Neural cell (in vitro differentiated cells): Measurements from ENCODE around the gene FN3KRP. TPM values are rescaled to one million over a fixed set of nuclear protein-coding genes. Genes with fewer than 3 reads are reported as not detected.

Source experiments
- H2AFZ ChIP-seq: fragments of 200-600, 300-800 bp; sonication (generic), shearing (Covaris generic); 2 replicates; pipeline ENCODE4 v1.6.0; 2014; ENCODE audit warnings: low read depth, mild to moderate bottlenecking, antibody characterized with exemption, low read length, moderate library complexity
- H3F3A ChIP-seq: fragments of 200-600 bp; shearing (Covaris generic); 2 replicates; pipeline ENCODE4 v1.6.1; 2016; ENCODE audit warnings: mild to moderate bottlenecking, moderate library complexity, mixed read lengths, antibody characterized with exemption, low read length; ENCODE audit not compliant: insufficient read depth, poor library complexity, severe bottlenecking
- H3K27ac ChIP-seq: fragments of 200-600, 300-800 bp; sonication (generic), shearing (Covaris generic); 2 replicates; pipeline ENCODE4 v1.5.1; 2014; ENCODE audit warnings: mild to moderate bottlenecking, low read length, moderate library complexity
- H3K27me3 ChIP-seq: fragments of 300-800, 200-600 bp; sonication (generic), shearing (Covaris generic); 2 replicates; pipeline ENCODE4 v1.6.0; 2014; ENCODE audit warnings: mild to moderate bottlenecking, low read depth, low read length, moderate library complexity; ENCODE audit not compliant: insufficient read depth
- H3K36me3 ChIP-seq: fragments of 300-800, 200-600 bp; sonication (generic), shearing (Covaris generic); 2 replicates; pipeline ENCODE4 v1.5.1; 2014; ENCODE audit warnings: mild to moderate bottlenecking, antibody characterized with exemption, low read length, moderate library complexity; ENCODE audit not compliant: insufficient read depth
- H3K4me2 ChIP-seq: fragments of 300-800, 200-600 bp; sonication (generic), shearing (Covaris generic); 2 replicates; pipeline ENCODE4 v1.6.0; 2014; ENCODE audit warnings: mild to moderate bottlenecking, low read length
- H3K4me3 ChIP-seq: fragments of 300-800, 200-600 bp; sonication (generic), shearing (Covaris generic); 2 replicates; pipeline ENCODE4 v1.5.1; 2014; ENCODE audit warnings: mild to moderate bottlenecking, low read length, moderate library complexity
- H3K79me2 ChIP-seq: fragments of 200-600 bp; shearing (Covaris generic); replicated peaks from 2 replicates; pipeline ENCODE4 v1.6.0; 2014; ENCODE audit warnings: mild to moderate bottlenecking, low read length, moderate library complexity; ENCODE audit not compliant: insufficient read depth
- H3K9ac ChIP-seq: fragments of 300-800, 200-600 bp; sonication (generic), shearing (Covaris generic); 2 replicates; pipeline ENCODE4 v1.6.1; 2016; ENCODE audit warnings: mild to moderate bottlenecking, low read length, mixed read lengths
- H3K9me2 ChIP-seq: fragments of 200-600 bp; shearing (Covaris generic); 2 replicates; pipeline ENCODE4 v1.6.1; 2016; ENCODE audit warnings: mild to moderate bottlenecking, low read length, mixed read lengths; ENCODE audit not compliant: insufficient read depth
- H3K9me3 ChIP-seq: fragments of 200-600, 300-800 bp; sonication (generic), shearing (Covaris generic); 2 replicates; pipeline ENCODE4 v1.6.1; 2016; ENCODE audit warnings: mild to moderate bottlenecking, mixed run types, low read length, moderate library complexity, mixed read lengths
- H4K20me1 ChIP-seq: fragments of 200-600 bp; shearing (Covaris generic); 2 replicates; pipeline ENCODE4 v1.6.1; 2016; ENCODE audit warnings: mild to moderate bottlenecking, mixed run types; ENCODE audit not compliant: insufficient read depth
- CTCF ChIP-seq: fragments of 450-650 bp; IDR thresholded peaks from 2 replicates; pipeline ENCODE4 v1.5.1; 2014; ENCODE audit warnings: antibody characterized with exemption, mild to moderate bottlenecking, moderate library complexity; ENCODE audit not compliant: poor library complexity, severe bottlenecking
- EP300 ChIP-seq: fragments of 450-650 bp; conservative IDR thresholded peaks from 2 replicates; pipeline ENCODE4 v1.6.1; 2014; ENCODE audit warnings: antibody characterized with exemption, mild to moderate bottlenecking, moderate library complexity; ENCODE audit not compliant: poor library complexity, severe bottlenecking
- EZH2 ChIP-seq: fragments of 200-600, 300-800 bp; shearing (Covaris generic), sonication (generic); IDR thresholded peaks from 2 replicates; pipeline ENCODE4 v1.6.1; 2014; ENCODE audit warnings: antibody characterized with exemption, low read length, borderline replicate concordance, mild to moderate bottlenecking; ENCODE audit not compliant: insufficient read depth, poor library complexity, severe bottlenecking
- MXI1 ChIP-seq: fragments of 450-650 bp; conservative IDR thresholded peaks from 2 replicates; pipeline ENCODE4 v1.6.1; 2014; ENCODE audit warnings: antibody characterized with exemption, mild to moderate bottlenecking; ENCODE audit not compliant: poor library complexity, severe bottlenecking
- POLR2AphosphoS5 ChIP-seq: IDR thresholded peaks from 2 replicates; pipeline ENCODE4 v1.6.1; 2012
- RAD21 ChIP-seq: fragments of 450-650 bp; conservative IDR thresholded peaks from 2 replicates; pipeline ENCODE4 v1.6.1; 2014; ENCODE audit warnings: antibody characterized with exemption, mild to moderate bottlenecking, moderate library complexity
- REST ChIP-seq: IDR thresholded peaks from 2 replicates; pipeline ENCODE4 v1.6.1; 2012; ENCODE audit warnings: borderline replicate concordance
- SMC3 ChIP-seq: fragments of 450-650 bp; conservative IDR thresholded peaks from 2 replicates; pipeline ENCODE4 v1.6.1; 2014; ENCODE audit warnings: antibody characterized with exemption, mild to moderate bottlenecking, moderate library complexity; ENCODE audit not compliant: poor library complexity
- TAF1 ChIP-seq: IDR thresholded peaks from 2 replicates; pipeline ENCODE4 v1.6.1; 2012; ENCODE audit warnings: low read depth
- polyA plus RNA-seq: library from polyadenylated mRNA; depleted of rRNA; stranded (reverse); fragments of >200 nt; gene quantifications from 2 replicates; pipeline ENCODE4 v1.2.3, GENCODE V29; 2014

Gene FN3KRP
- polyA plus RNA-seq, 1 donor from 2014 or later, result 32.7 TPM

GRCh38 chr17:82670661-82671450 lies 45.6 kb upstream of the FN3KRP start:
- no peak overlapping the region for H2AFZ ChIP-seq

More at GRCh38 chr17:82670661-82671450, 45.6 kb upstream of the FN3KRP start:
- no peaks in the 10 kb centered on the region for H3K9me3 ChIP-seq
- no peak overlapping the region for H3K9ac ChIP-seq
- no peaks in the 10 kb centered on the region for H3K27me3 ChIP-seq
- TF ChIP-seq MXI1 (no peak), TAF1 (no peak), REST (no peak), CTCF (no peak), SMC3 (no peak), POLR2AphosphoS5 (no peak), EP300 (no peak), EZH2 (no peak), RAD21 (no peak)
- no peak overlapping the region for H3K27ac ChIP-seq
- H3K79me2 ChIP-seq, result no peaks in the 10 kb centered on the region
- H4K20me1 ChIP-seq, result no peaks in the 10 kb centered on the region
- no peaks in the 10 kb centered on the region for H3K9me2 ChIP-seq
- H3K4me2 ChIP-seq, result no peak overlapping the region
- H3F3A ChIP-seq, result no peaks in the 10 kb centered on the region
- H3K36me3 ChIP-seq, result no peaks in the 10 kb centered on the region
- H3K4me3 ChIP-seq, result no peak overlapping the region
